Cortex of kidney (tissue), 1 donor: ENCODE measurements around the gene SAFB2.

ENCODE experiments used
- DNase-seq: peaks from one replicate; lab custom pipeline; 2025; lab: John Stamatoyannopoulos, UW

SAFB2 gene

DNA sequence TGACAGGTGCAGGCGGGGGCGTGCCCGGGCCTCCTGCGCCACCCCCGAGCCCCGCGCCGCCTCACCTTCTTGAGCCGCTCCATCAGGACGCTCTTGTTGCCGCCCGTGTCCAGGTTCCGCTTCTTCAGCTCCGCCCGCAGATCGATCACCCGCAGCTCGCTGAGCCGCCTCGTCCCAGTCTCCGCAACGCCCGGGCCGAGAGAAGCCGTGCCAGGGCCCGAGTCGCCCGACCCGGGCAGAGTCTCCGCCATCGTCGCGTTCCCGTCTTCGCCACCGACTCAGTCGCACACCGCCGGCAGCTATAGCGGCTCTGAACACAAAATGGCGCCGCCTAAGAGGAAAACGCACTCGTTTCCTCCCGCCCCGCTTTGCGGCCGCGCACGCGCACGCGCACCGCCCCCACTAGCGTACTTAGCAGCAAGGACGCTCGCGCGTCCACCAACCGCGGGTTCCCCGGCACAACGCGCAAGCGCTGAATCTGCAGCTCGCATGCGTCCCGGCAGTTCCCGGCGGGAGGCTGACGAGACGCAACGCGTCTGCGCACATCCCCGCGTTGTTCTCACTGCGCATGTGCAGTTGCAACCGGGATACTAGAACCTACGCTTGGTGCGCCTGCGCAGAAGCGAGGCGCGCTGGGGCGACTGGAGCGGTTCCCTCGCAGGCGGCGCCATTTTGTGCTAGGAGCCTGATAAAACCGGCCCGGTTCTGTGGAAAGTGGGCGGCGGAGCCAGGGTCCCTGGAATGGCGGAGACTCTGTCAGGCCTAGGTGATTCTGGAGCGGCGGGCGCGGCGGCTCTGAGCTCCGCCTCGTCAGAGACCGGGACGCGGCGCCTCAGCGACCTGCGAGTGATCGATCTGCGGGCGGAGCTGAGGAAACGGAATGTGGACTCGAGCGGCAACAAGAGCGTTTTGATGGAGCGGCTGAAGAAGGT is at the start of gene SAFB2, which contains the start of gene SAFB:
TSS of gene SAFB2 (minus strand) at position 312 of the 932 bp plus-strand sequence. CDS start at position 251, 61 bp downstream.
TSS of gene SAFB (plus strand) at position 619 of the 932 bp plus-strand sequence. CDS start at position 742, 123 bp downstream.
- peak; percentile 89 for DNase-seq

DNA sequence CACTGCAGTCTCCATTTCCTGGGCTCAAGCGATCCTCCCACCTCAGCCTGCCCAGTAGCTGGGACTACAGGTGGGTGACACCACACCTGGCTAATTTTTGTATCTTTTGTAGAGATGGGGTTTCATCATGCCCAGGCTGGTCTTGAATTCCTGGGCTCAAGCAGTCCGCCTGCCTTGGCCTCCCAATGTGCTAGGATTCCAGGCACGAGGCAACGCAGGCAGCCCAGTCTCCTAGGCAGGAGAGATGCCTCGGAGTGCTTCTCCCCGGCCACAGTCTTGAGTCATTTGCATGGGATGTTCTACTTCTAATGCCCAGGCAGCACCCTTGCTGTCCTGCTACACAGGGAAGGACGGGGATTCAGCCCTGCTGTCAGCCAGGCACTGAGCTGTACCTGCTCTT is 49.0 kb upstream of the SAFB2 start:
- no peak for DNase-seq

DNA sequence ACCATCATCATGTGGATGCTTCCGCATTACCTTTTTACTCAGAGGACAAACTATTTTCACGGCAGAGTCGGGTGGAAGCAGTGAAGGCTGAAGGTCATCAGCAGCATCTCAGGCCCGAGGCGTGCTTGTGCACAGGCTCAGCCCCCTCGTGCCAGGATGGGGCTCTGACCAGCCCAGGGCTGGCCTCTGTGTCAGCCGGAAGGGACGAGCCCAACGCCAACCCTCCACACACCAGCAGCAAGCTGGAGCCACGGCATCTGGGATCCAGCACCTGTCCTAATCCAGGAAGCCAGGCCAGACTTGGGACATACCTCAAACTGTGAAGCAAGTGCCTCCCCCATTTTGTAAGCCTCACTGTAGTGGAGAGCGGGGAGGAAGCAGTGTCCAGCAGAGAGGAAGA is 46.6 kb upstream of the SAFB2 start:
- no peak for DNase-seq

DNA sequence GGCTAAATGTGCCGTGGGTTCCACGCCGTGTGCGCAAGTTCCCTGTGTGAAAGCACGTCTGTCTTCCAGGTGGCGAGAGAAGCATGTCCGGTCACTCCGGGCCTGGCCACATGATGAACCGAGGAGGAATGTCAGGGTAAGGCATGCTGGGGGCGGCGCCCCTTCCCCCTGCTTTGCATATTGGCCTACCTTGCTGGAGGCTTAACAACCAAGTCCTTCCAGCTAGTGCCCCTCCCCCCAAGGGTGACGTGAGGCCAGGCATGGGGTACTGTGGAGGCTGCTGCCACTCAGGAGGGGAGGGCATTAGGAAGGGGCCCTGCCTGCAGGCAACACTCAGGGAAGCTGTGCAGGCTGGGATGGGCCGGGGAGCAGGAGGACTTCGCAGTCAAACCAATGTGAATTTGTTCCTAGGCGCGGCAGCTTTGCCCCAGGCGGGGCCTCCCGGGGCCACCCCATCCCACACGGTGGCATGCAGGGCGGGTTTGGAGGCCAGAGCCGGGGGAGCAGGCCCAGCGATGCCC is 45.2 kb upstream of the SAFB2 start:
- DNase-seq, result no peak

DNA sequence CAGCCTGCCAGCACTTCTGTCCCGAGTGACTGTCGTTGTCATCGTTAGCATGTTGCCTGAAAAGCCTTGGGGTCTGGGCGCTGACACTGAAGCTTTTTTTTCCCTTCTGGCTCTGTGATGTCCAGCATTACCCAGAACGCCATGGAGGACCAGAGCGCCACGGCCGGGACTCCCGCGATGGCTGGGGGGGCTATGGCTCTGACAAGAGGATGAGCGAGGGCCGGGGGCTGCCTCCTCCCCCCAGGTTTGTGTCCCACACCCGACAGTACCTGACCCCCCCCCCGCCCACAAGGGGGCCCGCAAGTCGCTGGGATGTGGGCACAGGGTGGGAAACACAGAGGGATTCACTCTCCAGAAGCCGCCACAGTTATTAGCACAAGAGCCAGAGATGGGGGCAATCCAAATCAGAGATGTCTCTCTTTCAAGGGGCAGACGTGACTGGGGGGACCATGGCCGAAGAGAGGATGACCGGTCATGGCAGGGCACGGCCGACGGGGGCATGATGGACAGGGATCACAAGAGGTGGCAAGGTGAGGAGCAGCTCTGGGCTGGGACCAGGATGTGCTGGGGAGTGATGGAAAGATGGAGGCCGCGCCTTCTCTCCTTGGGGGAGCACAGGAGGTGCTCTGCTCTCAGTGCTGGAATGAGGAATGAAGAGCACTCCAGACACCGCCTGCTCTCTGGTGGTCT is 44.5 kb upstream of the SAFB2 start:
- no peak for DNase-seq

DNA sequence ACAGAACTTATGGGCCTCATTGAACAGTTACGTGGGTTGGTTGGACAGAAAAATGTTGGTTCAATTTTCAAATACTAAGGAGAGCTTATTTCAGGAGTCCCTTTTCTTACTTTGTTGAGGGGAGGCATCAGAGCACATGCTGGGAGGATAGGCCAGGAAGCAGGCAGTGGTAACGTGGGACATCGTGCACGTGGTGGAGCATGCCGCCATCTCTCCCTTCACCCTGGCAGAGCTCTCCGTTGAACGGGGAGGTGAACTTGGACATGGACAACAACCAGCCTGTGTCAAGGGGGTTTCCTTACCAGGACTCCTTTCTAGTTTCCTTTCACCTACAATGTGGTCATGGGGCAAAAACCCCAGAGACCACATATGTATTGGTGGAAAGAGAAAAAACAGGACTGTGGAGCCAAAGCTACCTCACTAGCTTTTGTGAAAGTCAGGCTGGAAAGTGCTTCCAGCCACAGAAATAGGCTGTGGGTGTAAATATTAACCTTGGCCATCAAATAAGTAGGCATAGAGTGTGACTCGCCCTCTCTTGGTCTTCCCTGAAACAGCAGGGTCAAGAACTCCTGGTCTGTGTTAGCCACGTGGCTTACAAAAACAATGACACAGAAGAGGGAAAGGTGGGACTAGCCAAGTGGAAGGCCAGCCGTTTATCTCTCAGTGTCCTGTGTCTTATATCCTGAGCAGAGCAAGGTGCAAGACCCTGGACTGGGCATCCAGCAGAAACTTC is 43.4 kb upstream of the SAFB2 start:
- DNase-seq, result no peak

DNA sequence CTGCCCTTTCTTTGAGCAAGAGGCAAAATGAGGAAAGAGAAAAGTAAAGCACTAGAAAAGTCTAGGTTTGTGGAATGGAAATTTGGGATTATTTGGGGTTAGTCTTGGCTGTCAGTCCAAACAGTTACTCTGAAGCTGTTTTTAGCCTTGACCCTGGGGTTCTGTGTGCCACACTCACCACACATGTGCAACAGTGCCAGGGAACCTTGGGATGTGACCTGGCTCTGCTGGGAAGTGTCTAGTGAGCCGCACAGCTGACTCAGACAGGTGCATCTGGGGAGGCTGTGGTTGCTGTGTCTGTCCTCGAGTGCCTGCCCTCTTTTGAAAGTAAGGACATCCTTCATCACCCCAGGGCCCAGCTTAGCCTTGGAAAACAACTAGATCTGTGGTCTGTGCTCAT is 41.9 kb upstream of the SAFB2 start:
- no peak for DNase-seq

DNA sequence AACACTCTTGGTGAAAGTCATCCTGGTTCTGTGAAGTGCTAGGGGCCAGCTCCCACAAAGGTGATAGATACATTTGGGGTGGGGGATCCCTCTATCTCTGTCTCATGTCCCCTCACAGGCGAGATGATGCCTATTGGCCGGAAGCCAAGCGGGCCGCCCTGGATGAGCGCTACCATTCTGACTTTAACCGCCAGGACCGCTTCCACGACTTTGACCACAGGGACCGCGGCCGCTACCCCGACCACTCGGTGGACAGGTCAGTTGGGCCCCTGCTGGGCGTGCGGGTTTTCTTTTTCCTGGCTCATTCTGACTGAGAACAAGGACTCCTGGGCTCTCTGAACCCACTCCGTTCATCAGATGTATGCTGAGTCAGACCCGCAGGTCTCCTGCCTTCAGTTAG is 41.3 kb upstream of the SAFB2 start:
- DNase-seq, result no peak

DNA sequence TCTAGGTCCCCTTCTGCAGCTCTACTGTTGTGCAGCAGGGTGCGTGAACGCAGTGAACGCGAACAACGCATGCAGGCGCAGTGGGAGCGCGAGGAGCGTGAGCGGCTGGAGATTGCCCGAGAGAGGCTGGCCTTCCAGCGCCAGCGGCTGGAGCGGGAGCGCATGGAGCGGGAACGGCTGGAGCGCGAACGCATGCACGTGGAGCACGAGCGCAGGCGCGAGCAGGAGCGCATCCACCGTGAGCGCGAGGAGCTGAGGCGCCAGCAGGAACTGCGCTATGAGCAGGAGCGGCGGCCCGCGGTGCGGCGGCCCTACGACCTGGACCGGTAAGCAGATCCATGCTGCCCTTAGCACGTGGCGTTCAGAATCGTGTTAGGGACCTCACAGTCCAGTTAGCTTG is 38.9 kb upstream of the SAFB2 start:
- DNase-seq, result no peak

DNA sequence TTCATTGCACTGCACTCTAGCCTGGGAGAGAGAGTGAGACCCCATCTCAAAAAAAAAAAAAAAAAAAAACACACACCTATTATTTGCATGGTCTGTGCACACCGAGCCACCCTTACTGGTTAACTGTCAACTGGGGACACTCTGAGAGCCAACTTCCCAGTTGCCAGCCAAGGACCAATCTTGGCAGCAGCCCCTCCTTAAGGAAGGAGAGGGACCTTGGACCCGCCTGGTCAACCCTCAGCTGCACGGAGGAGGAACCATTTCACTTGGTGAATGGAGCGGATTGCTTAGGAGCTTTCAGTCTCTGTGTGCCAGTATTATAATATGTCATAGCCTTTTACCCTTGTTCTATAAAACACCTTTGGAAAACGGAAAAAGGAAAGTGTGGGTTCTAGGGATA is 32.8 kb upstream of the SAFB2 start:
- DNase-seq, result no peak

DNA sequence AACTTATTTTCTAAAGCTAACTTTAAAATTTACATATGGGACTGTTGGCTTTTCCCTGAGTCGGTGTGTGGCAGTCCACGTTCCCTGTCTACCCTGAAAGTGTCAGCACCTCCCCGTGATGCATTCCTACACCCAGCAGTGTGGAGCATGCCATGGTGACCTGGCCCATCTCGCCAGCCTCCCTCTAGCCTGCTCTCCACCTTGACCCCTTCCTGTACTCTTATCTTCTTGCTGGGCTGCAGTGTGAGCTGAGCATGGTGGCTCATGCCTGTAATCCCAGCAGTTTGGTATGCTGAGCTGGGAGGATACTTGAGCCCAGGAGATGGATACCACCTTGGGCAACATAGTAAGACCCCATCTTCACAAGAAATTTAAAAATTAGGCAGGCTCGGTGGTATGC is 32.4 kb upstream of the SAFB2 start:
- no peak for DNase-seq

DNA sequence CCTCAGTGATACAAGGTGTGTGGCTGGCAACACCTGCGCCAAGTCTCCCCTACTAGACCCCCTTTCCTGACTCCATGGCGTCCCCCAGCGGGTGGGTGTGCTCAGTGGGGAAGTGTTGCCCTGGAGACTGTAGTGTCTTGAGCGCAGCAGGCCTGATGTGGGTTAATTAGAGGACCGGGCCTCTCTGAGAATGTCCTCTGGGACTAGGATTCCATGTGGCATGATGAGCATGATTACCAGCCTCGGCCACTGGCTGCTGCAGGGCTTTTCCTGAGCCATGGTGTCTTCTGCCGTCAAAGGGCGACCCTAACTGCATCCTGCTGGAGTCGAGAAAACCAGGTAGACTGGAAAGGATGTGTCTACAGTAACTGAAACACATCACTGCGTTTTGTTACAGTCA is 29.7 kb upstream of the SAFB2 start:
- no peak for DNase-seq

DNA sequence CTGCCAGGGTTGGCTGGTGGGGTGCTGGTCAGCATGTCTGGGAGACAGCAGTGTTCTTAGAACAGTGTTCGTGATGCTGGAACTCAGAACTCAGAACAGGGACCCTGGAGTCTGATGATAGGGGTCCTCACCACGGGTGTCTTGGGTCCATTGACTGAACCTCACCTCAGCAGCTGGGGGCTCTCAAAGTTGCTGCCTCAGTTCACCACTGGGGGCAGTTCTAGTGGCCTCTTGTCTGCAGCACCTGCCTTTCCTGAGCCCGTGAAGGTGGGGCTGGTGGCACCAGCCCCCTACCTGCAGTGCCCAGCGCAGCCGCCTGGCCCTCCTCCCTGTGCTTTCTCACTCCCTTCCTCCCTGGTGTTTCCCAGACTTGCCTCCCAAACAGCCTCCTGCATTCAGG is 28.8 kb upstream of the SAFB2 start:
- no peak for DNase-seq

DNA sequence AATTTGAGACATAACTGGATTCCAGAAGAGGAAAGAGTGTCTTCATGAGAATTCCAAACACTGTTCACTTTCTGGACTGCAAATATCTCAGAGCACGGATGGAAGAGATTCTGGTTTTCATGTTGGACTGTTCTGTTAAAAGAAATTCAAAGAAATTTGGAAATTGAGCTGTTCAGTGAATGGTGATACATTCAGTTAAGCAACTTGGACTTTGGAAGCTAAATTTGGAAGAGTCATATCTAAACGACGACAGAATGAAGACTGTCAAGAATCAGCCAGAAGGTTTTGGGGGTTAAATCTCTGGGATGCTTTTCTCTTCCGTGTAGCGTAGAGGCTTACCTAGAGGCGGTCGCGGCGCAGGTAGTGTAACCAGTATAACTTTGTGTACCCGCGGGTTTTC is 25.9 kb upstream of the SAFB2 start:
- no peak for DNase-seq

DNA sequence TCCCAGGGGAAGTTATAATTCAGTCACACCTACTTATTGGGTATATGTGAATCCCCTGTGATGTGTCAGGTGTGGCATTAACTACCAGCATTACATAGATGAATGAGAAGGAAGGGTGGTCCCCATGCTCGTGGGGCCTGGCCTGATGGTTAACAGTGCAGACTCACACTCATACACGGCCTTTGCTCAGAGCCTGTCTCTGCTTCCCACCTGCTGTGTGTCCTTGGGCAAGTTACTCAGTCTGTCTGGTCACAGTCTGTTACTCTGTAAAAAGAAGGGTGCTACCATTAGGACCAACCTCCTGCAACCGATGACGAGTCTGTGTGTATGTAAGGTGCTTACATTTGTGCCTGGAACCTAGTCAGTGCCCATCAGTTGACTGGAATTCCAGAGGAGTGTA is 24.1 kb upstream of the SAFB2 start:
- DNase-seq, result no peak

DNA sequence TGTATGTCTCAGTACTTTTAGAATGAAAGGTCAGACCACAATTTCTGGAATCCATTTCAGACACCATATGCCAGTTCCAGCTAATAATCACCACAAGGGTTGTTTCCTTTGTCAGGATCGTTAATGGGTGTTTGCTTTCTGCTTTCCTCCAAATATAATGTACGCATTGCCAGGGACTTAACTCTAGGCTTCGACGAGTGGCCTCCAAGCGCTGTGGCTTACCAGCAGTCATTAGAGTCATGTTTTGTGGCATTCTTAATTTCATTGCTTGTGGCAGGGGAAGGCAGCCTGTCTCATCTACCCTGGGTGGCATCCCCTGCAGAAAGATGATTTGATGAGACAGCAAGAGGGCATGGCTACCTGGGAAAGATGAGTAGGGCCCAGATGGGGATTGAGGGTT is 22.8 kb upstream of the SAFB2 start:
- no peak for DNase-seq

DNA sequence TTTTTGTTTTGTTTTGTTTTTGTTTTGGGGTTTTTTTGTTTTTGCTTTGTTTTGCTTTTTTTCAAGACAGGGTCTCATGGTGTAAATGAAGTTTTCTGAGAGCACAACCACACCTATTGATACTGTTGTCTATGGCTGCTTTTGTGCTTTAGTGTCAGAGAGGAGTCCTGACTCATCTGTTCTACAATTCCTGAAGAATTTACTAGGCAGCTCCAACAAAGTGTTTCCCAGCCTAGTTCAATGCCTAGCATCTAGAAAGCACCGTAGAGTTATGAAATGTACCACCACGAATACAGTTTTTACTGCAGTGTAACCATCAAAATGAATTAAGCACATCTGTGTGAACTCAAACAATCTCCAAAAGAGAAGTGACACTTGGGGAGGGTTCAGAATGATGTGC is 21.5 kb upstream of the SAFB2 start:
- DNase-seq, result no peak

DNA sequence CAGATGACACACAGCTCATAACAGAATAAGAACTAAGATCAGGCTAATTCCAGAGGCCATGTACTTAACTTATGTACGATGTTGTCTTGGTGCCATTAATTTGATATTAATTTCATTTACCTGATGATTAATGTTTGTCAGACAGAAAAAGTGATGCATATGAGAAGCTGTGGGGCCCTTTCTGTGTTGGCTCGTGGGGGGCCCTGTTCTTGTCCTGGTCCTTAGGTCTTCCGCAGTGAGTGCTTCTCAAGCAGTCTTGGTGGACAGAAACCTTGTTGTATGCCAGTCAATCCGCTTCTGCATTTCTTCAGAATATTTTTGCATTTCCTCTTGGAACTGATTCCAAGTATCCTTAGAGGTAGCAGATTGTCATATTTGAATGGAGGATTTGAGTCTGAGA is 20.5 kb upstream of the SAFB2 start:
- DNase-seq, result no peak

DNA sequence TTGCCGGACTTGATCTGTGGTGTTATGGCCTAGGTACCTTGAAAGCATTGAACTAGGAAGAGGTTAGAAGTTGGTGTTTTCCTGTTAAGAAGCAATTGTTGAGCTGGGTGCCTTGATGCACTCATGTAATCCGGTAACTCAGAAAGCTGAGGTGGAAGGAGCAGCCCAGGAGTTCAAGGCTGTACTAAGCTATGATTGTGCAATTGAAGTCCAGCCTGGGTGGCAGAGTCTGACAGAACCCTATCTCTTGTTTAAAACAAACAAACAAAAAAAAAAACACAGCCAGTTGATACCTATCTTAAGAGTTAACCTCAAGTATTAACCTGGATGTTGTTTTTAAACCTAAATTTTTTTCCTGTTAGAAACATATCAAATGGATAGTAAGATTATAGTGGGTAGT is 19.6 kb upstream of the SAFB2 start:
- no peak for DNase-seq

DNA sequence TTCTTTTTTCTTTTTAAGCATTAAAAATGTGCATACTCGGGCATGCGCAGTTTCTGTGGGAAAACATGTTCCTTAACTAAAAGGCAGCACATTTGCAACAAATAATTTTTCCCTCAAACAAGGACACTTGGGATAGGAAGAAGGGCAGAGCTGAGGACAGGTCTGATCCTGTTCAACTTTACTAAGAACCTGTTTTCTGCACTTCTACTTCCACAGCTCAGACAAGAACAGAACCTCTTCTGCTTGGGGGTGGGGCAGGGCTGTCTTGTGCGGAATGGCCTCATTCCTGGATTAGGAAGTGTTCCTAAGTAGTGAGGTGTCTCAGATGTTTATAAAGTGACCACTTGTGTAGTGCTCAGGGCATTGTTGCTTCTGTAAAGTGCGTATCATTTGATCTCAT is 18.6 kb upstream of the SAFB2 start:
- no peak for DNase-seq

DNA sequence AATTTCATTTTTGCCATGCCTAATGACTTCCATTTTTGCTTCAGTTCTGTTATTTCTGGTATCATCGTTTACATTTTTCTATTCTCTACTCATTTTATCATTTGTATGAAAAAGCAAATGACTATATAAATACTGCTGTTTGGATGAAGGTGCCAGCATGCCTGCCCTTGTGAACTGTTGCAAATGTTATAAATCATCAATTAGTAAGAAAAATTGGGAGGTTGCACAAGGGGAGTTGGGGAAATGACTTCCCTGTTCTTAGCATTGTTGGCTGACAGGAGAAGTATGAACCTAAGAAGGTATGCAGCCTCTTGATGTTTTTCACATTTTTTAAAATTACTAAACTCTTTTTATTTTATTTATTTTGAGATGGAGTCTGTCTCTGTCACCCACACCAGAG is 15.4 kb upstream of the SAFB2 start:
- DNase-seq, result no peak

DNA sequence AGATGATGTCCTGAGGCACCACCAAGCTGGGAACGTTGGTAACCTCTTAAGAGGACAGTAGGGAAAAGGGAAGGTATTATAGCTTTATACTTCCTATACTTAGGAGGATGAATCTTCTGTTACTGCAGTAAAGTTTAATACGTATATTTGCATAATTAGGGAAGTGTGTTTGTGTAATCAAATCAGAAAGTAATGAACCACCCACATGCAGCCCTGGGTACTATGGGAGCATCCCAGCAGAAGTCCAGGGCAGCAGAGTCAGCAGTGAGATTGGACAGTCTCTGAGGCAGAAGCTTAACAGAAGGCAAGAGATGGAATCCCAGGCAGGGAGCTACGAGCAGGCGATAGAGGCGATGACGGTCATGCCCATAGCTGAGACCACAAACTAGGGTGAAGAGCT is 12.9 kb upstream of the SAFB2 start:
- DNase-seq, result no peak
